Stimulated activated CD4-positive, alpha-beta T cell treated with anti-CD3 and anti-CD28 coated beads, Interleukin-15, amount 100 ng/mL, for 24 hours (primary cell): ENCODE measurements around the gene ETV1.

Source experiments
- DNase-seq: peaks from one replicate; pipeline ENCODE4 v3.0.0-alpha.2; 2020

ETV1 gene

DNA sequence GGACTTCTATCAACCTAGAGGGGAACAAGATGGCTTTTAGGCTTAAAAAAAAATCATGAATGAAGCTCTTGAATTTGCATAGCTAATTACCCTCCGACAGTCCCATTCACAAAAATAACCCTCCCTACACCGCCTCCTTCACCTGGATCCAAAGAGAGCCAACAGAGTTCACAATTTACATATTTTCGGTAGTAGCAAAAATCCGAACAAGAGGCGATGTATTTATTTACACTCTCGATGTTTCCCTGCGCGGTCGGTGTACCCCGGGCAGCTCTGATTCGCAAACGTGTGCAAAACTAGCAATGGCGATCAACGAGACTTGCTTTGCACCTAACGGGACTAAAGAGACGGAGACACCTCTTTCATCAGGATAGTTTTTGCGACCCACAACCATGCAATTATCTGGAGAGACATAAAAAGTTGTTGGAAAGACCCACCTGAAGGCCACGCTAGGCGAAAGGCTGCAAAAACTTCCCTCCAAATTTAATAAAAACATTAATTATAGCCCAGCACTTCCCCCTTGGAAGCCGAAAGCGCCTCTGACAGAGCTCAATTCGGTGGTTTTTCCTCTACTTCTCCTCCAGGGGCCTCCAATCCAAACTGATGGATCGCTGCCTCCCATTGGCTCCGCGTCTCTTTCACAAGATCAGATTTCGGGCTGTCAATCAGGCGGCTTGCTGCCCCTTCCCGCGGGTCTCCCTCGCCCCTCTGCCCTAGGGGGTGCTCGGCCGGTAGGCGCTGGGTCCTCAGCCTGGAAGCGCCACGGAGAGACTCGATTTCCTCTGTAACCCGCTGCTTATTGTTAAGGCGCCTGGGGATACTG lies at the start of gene ETV1:
ETV1 (minus strand) TSS at position 541 of the 823 bp plus-strand sequence. CDS start 614 bp downstream, outside the sequence.
- DNase-seq, result peak; percentile 3

- DNase-seq, result no peak
These were observed 34.9 kb upstream of the ETV1 start for GRCh38 chr7:14024406-14024805.

- DNase-seq, result no peak
These were observed 34.4 kb upstream of the ETV1 start for GRCh38 chr7:14023838-14024237.

DNA sequence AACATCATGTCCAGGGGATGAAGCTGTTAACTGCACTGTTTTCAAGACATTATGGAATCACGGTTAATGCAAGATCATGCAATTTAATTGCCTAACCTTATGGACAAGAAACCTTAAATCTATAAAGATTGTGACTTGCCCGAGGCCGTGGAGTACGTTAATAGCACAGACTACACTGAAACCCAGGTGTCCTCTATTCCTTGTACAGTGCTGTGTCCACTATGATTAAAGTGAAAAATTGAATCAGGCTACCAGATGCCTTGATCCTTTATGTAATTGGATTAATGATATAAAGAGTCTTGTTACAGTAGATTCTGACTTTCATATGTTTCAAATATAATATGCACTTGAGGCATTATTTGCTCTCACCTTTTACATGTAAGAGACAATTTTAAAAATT lies 33.9 kb upstream of the ETV1 start:
- DNase-seq, result no peak

DNA sequence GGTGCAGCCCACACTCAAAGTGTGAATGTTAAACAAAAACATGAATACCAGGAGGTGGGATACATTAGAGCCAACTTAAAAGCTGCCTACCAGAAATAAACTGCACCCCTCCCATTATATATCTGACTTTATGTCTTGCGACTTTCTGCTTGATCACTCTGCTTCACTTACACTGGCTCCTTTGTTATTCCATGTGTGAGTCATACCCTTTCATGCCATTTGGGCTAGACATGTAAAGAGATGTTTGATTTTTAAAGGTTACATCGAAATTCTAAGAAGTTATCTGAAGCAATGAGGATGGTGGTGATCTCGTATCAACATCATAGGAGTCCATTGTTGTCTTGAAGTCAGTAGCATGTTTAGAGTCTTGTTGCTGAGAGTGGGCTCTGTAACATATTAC lies 31.6 kb upstream of the ETV1 start:
- DNase-seq, result no peak

- no peak for DNase-seq
These were observed 31.0 kb upstream of the ETV1 start for GRCh38 chr7:14020339-14020900.

- no peak for DNase-seq
These were observed 29.3 kb upstream of the ETV1 start for GRCh38 chr7:14018751-14019150.

DNA sequence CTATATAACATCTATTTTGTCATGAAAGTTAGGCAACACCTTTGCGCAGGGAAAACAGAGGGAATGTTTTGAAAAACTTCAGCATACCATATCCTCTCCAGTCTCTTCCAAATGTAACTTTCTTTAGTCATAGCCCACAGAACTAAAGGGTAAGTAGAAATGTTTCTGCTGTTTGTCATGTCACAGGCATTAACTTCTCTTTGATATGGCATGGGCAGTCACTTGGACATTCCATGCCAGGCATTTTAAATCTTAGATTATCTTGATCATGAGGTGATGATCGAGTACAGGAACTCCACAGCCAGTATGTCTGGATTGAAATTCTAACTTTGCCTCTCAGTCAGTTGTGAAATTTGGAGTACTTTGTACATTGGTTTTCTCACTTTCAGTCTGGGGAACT lies 27.5 kb upstream of the ETV1 start:
- no peak for DNase-seq

DNA sequence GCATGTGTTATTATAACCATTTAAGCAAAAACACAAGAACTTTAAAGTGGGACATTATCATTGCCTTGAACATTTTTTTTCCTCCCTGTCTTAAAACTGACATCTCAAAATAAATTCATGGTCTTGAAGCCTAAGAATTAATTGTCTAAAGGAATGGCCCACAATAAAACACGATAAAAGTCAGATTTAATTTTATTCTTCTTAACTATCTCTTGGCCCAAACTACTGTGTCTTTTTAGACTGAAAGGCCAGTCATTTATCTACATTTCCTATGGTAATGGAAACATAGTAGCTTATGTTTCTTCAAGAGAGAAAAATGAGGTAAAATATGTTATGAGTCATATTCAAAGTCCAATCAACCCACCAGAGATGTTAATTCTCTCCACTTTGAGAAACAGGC lies 24.4 kb upstream of the ETV1 start:
- DNase-seq, result no peak

GRCh38 chr7:14009453-14010418 lies 20.3 kb upstream of the ETV1 start:
- no peak for DNase-seq

- no peak for DNase-seq
These were observed 11.7 kb upstream of the ETV1 start for GRCh38 chr7:14001139-14001538.

DNA sequence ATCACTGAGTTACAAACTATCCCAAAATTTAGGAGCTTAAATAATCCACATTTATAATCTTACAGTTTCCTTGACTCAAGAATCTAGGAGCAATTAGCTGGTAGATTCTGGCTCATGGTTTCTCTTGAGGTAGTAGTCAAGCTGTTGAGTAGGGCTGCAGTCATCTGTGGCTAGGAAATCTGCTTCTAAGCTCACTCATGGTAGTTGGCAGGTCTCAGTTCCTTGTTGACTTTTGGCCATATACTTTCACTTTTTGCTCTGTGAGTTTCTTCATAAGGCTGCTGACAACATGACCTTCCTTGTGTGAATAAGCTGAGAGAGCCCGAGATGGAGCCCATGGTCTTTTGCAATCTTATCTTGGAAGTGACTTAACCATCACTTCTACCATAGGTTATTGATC lies 10.8 kb upstream of the ETV1 start:
- no peak for DNase-seq

GRCh38 chr7:13998866-13999265 lies 9.4 kb upstream of the ETV1 start:
- DNase-seq, result no peak

DNA sequence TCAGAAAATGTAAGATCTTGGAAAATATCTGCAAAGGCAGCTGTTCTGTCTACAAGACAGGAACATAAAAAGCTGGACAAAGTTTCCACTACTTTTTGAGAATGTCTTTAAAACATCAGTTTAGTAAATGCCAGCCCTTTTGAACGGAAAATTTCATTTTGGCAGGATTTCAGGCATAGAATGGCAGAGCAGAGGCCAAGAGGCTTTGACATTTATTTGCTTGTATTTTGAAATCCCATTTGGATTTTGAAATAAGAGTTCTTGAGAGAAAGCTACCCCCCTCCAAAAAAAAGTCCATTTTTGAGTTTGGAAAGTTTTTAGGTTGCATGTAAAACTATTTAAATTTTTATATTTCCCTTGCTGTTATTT lies 3.1 kb upstream of the ETV1 start:
- DNase-seq, result no peak

DNA sequence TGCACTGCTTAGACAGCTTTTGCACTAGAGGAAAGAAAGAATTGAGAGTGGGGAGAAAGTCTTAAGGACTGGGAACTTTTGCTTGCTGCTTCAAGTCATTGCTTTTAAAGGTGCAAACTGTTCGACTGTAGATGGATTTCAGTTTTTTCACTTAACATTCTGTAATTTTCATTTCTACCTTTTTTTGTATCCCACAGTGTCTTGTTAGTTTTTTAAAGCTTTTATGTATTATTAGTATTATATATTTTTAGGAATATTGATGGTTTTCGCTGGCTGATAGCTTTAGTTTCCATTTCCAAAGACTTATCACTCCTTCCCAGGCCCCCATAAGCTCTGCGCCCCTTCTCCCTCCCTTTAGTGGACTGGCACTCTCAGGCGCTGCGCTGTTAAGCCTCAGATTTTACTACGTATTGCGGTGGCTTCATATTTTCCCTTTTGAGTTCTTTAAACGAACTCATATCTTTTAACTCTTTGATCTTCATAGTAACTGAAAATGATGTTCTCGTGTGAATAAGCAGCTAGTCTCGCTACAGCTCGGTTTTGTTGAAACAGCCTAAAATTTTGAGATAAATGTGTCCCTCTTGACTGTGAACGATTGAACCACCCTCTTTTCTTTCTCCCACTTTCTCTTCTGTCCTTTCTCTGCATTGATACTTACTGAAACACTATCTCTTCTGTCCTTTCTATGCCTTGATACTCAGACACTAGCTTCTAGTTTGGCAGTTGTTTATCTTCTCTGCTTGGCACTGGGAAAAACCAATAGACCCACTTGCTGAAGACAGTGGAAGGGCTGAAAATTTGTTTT lies 2.5 kb upstream of the ETV1 start:
- no peak for DNase-seq

- DNase-seq, result peak; percentile 77
These were observed 1.7 kb upstream of the ETV1 start for GRCh38 chr7:13990984-13991790.

GRCh38 chr7:13990319-13990983 lies 985 bp upstream of the ETV1 start:
- DNase-seq, result peak; percentile 16

GRCh38 chr7:13989949-13990305 lies 461 bp upstream of the ETV1 start:
- DNase-seq, result no peak

GRCh38 chr7:13988731-13989125 lies 738 bp downstream of the ETV1 start:
- DNase-seq, result no peak

DNA sequence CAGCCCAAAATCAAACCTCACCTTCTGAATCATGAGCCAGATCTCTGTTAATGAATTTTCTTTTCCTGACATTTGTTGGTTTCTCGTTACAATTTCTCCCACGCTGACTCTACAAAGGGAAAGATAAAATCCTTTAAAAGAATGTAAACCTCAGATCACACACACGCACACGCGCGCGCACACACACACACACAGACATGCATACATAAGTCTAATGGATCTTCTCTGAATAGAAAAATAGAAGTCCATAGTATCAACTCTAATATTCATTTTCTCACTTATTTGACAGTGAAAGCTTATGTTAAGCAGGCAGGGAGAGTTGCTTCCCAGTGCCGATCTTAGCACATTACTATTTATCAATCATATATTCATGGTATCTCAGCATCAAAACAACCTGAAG lies 1.4 kb downstream of the ETV1 start:
- DNase-seq, result no peak

DNA sequence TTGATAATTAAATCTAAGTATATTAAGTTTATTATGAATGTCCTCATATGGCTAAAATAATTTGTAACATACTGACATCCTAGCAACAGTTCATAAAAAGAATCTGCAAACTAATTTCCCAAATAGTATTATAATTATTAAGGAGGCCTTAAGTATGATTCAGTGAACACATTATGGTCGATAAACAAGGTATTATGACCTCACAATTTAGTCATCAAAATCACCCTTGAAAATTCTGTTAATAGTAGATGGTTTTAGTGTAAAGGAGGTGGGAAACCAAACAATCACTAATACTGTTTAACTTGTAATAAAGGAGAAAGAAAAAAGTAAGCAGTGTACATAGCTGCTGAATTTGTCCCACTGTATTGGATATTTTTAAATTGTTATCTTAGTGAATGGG lies 2.1 kb downstream of the ETV1 start:
- no peak for DNase-seq
